K562 (cell line): ENCODE measurements around the gene PTOV1. TPM values are rescaled to one million over a fixed set of nuclear protein-coding genes. Genes with fewer than 3 reads are reported as not detected.
A peak's percentile ranks its signal among the peaks of the same experiment; 100 is the strongest.

Source experiments
- ETV1 ChIP-seq: fragments of 450-650 bp; conservative IDR thresholded peaks from 2 replicates; pipeline ENCODE4 v1.6.1; 2016; ENCODE audit warnings: missing genetic modification characterization, control low read depth, low read depth, missing compliant biosample characterization
- NR4A1 ChIP-seq, 2 experiments: fragments of 250-450 bp in 1 of 2; fragments of 450-650 bp in 1 of 2; sonication (Bioruptor Pico) in 1 of 2; IDR thresholded peaks; 2 replicates each; pipeline versions ENCODE4 v1.4.0 to v1.6.1; 2016 to 2020; ENCODE audit warnings: mild to moderate bottlenecking in 2 of 2, missing compliant biosample characterization in 1 of 2, missing genetic modification characterization in 1 of 2, moderate library complexity in 1 of 2
- RAD51 ChIP-seq: fragments of 450-650 bp; IDR thresholded peaks from 2 replicates; pipeline ENCODE4 v1.7.1; 2016; ENCODE audit warnings: low read depth, mild to moderate bottlenecking, borderline replicate concordance
- SRSF7 ChIP-seq: fragments of 200-400 bp; formaldehyde crosslinking; optimal IDR thresholded peaks from 2 replicates; pipeline ENCODE3; 2017; ENCODE audit warnings: mild to moderate bottlenecking, low read depth, low read length
- SRSF9 ChIP-seq: fragments of 200-400 bp; formaldehyde crosslinking; IDR thresholded peaks from 2 replicates; pipeline ENCODE4 v1.6.1; 2017; ENCODE audit warnings: low read depth, low read length, borderline replicate concordance
- STAT5A ChIP-seq: IDR thresholded peaks from 2 replicates; pipeline ENCODE4 v1.6.1; 2012; ENCODE audit warnings: low read length, inconsistent platforms, borderline replicate concordance
- ZNF140 ChIP-seq: fragments of 250-450 bp; sonication (Bioruptor Pico); IDR thresholded peaks from 2 replicates; pipeline ENCODE4 v1.8.0; 2021; ENCODE audit warnings: moderate library complexity, mild to moderate bottlenecking, inconsistent platforms
- ZNF146 ChIP-seq: IDR thresholded peaks from one replicate; pipeline ENCODE4 v1.6.1; 2018; ENCODE audit warnings: missing compliant biosample characterization; ENCODE audit not compliant: unreplicated experiment
- ZNF830 ChIP-seq: fragments of 250-450 bp; sonication (Bioruptor Pico); IDR thresholded peaks from 2 replicates; pipeline ENCODE4 v1.5.0; 2021; ENCODE audit warnings: mild to moderate bottlenecking
- polyA plus RNA-seq, 8 experiments: library from polyadenylated mRNA; depleted of rRNA in 4 of 8; stranded (reverse) in 5 of 8; unstranded in 3 of 8; fragments of >200 nt; fragmentation: Nextera tagmentation in 2 of 8; fragmentation: Illumina TruSeq in 1 of 8; extraction: Ambion mirVana in 2 of 8; extraction: Trizol in 1 of 8; gene quantifications; 2 replicates each; pipeline versions ENCODE4 v1.2.1 to v1.2.3, GENCODE V29; 2011 to 2014; ENCODE audit warnings: inconsistent platforms in 1 of 8, missing spikeins in 1 of 8
- total RNA-seq, 7 experiments: library from RNA; depleted of rRNA in 6 of 7; stranded (reverse); fragments of >200 nt in 6 of 7; fragmentation: Illumina TruSeq in 2 of 7; extraction: Trizol in 2 of 7; gene quantifications; 2 replicates each; pipeline versions ENCODE4 v1.2.1 to v1.2.3, GENCODE V29; 2011 to 2021; ENCODE audit warnings: low replicate concordance in 1 of 7
- TF ChIP-seq, protein P1 (sequence below): fragments of 450-650 bp; IDR thresholded peaks from 2 replicates; pipeline ENCODE4 v1.6.1; 2016; ENCODE audit warnings: low read depth
- TF ChIP-seq, protein P2 (sequence below), 2 experiments: fragments of 150-350 bp in 1 of 2; IDR thresholded peaks; 2 replicates each; pipeline ENCODE4 v1.6.1; 2012 to 2016; ENCODE audit warnings: low read depth in 2 of 2, low read length in 2 of 2, mild to moderate bottlenecking in 1 of 2, moderate library complexity in 1 of 2
- TF ChIP-seq, protein P3 (sequence below), 2 experiments: fragments of 200-800 bp in 1 of 2; sonication (Bioruptor generic) in 1 of 2; sonication (generic) in 1 of 2; formaldehyde crosslinking in 1 of 2; IDR thresholded peaks in 1 of 2; conservative IDR thresholded peaks in 1 of 2; 2 replicates each; pipeline versions ENCODE4 v1.5.0 to v1.6.1; 2016 to 2020; ENCODE audit warnings: missing compliant biosample characterization in 1 of 2, missing genetic modification characterization in 1 of 2, missing genetic modification reagents in 1 of 2

PTOV1 gene
- total and polyA plus RNA-seq, 9 of the 15 experiments (the other 6 are each of a cell fraction or from before 2014, with no cell fraction given): 4.9 to 169 (median 43.5) TPM

DNA sequence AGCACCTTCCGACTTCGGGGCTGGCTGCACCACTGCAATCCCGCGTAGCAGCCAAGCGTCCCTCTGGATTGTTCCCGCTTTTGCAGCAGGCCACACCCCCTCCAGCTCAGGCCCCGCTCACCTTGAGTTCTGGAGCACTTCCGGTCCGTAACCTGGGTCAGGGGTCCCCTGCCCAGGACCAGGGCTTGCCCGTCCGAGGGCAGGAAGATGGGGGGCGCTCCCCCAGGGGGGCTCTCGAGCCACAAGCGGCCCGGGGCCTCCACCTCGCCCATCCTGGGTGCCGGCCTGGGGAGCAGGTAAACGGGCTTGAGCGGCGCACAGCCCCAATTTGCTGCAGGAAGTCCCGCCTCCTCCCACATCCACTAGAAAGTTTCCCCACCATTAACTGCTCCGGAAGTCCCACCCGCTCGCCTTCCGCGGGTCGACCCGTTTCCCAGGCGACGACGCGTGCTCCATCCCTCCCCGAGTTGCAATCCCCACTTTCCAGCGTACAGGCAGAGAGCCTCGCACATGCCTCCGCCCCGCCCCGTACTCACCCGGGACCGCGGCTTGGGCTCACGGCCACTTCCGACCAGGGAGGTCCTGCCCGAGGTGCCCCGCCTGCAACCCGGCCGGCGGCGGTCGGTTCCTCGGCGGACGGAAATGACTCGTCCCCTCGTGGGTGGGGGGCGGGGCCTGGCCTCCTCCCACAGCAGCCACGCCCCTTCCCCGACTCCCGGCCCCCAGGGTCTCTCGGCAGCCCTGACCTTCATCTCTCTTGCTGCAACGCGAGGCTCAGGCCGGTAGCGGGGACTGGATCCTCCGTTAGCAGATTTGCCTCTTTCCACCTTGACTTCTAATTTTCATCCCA, 16.2 kb downstream of the PTOV1 start, which contains the start of gene PNKP (continued):
- TF ChIP-seq, protein P1, sequence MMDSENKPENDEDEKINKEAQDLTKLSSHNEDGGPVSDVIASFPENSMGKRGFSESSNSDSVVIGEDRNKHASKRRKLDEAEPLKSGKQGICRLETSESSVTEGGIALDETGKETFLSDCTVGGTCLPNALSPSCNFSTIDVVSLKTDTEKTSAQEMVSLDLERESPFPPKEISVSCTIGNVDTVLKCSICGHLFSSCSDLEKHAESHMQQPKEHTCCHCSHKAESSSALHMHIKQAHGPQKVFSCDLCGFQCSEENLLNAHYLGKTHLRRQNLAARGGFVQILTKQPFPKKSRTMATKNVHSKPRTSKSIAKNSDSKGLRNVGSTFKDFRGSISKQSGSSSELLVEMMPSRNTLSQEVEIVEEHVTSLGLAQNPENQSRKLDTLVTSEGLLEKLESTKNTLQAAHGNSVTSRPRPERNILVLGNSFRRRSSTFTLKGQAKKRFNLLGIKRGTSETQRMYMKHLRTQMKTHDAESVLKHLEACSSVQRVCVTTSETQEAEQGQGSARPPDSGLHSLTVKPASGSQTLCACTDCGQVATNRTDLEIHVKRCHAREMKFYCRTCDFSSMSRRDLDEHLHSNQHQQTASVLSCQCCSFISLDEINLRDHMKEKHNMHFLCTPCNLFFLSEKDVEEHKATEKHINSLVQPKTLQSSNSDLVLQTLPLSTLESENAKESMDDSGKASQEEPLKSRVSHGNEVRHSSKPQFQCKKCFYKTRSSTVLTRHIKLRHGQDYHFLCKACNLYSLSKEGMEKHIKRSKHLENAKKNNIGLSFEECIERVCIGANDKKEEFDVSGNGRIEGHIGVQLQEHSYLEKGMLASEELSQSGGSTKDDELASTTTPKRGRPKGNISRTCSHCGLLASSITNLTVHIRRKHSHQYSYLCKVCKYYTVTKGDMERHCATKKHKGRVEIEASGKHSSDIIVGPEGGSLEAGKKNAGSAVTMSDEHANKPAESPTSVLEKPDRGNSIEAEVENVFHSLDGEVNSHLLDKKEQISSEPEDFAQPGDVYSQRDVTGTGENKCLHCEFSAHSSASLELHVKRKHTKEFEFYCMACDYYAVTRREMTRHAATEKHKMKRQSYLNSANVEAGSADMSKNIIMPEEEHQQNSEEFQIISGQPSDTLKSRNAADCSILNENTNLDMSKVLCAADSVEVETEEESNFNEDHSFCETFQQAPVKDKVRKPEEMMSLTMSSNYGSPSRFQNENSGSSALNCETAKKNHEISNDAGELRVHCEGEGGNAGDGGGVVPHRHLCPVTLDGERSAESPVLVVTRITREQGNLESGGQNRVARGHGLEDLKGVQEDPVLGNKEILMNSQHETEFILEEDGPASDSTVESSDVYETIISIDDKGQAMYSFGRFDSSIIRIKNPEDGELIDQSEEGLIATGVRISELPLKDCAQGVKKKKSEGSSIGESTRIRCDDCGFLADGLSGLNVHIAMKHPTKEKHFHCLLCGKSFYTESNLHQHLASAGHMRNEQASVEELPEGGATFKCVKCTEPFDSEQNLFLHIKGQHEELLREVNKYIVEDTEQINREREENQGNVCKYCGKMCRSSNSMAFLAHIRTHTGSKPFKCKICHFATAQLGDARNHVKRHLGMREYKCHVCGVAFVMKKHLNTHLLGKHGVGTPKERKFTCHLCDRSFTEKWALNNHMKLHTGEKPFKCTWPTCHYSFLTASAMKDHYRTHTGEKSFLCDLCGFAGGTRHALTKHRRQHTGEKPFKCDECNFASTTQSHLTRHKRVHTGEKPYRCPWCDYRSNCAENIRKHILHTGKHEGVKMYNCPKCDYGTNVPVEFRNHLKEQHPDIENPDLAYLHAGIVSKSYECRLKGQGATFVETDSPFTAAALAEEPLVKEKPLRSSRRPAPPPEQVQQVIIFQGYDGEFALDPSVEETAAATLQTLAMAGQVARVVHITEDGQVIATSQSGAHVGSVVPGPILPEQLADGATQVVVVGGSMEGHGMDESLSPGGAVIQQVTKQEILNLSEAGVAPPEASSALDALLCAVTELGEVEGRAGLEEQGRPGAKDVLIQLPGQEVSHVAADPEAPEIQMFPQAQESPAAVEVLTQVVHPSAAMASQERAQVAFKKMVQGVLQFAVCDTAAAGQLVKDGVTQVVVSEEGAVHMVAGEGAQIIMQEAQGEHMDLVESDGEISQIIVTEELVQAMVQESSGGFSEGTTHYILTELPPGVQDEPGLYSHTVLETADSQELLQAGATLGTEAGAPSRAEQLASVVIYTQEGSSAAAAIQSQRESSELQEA: no peak
- TF ChIP-seq, protein P2, sequence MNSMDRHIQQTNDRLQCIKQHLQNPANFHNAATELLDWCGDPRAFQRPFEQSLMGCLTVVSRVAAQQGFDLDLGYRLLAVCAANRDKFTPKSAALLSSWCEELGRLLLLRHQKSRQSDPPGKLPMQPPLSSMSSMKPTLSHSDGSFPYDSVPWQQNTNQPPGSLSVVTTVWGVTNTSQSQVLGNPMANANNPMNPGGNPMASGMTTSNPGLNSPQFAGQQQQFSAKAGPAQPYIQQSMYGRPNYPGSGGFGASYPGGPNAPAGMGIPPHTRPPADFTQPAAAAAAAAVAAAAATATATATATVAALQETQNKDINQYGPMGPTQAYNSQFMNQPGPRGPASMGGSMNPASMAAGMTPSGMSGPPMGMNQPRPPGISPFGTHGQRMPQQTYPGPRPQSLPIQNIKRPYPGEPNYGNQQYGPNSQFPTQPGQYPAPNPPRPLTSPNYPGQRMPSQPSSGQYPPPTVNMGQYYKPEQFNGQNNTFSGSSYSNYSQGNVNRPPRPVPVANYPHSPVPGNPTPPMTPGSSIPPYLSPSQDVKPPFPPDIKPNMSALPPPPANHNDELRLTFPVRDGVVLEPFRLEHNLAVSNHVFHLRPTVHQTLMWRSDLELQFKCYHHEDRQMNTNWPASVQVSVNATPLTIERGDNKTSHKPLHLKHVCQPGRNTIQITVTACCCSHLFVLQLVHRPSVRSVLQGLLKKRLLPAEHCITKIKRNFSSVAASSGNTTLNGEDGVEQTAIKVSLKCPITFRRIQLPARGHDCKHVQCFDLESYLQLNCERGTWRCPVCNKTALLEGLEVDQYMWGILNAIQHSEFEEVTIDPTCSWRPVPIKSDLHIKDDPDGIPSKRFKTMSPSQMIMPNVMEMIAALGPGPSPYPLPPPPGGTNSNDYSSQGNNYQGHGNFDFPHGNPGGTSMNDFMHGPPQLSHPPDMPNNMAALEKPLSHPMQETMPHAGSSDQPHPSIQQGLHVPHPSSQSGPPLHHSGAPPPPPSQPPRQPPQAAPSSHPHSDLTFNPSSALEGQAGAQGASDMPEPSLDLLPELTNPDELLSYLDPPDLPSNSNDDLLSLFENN (IDR thresholded peaks at IDR 0.05; ENCODE audit: low read depth in 2 of 2, low read length in 2 of 2): 0 out of 4 replicates have a peak, but pooled peaks of 1 of the 2 experiments have one; percentile 40
- TF ChIP-seq RAD51: no peak
- no peak for TF ChIP-seq NR4A1 (CRISPR knock-in tag; IDR thresholded peaks at IDR 0.05)
- TF ChIP-seq NR4A1 (tag; IDR thresholded peaks at IDR 0.05): no peak
- no peak for TF ChIP-seq SRSF9
- TF ChIP-seq ZNF140 (CRISPR knock-in tag): no peak
- TF ChIP-seq SRSF7: no peak
- no peak for TF ChIP-seq STAT5A
- TF ChIP-seq ZNF146 (CRISPR knock-in tag): no peak
- no peak for TF ChIP-seq ZNF830 (CRISPR knock-in tag)
- TF ChIP-seq, protein P3, sequence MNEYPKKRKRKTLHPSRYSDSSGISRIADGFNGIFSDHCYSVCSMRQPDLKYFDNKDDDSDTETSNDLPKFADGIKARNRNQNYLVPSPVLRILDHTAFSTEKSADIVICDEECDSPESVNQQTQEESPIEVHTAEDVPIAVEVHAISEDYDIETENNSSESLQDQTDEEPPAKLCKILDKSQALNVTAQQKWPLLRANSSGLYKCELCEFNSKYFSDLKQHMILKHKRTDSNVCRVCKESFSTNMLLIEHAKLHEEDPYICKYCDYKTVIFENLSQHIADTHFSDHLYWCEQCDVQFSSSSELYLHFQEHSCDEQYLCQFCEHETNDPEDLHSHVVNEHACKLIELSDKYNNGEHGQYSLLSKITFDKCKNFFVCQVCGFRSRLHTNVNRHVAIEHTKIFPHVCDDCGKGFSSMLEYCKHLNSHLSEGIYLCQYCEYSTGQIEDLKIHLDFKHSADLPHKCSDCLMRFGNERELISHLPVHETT (CRISPR knock-in tag; conservative IDR thresholded peaks at IDR 0.05 in 1 of 2, IDR thresholded peaks at IDR 0.05 in 1 of 2): peak in 1 of 2 experiments; percentile 77; a peak in 2 of 4 replicates
- peak; percentile 81 for TF ChIP-seq ETV1
